ENCODE results near the gene SCIMP.
"Not testable (repeated sequence)": the region's sequence is repeated elsewhere in the genome, so short reads cannot be mapped to it uniquely, and the experiment has no call there.

SCIMP gene

GRCh38 chr17:5234645-5235576, at the start of gene SCIMP:
SCIMP (minus strand) TSS chr17:5234860; CDS start chr17:5234755, 105 bp downstream.
- FAIRE-seq: no peak
- DNase-seq (ENCODE audit: low spot score): no peak

- no peak for FAIRE-seq
These were observed 49.1 kb upstream of the SCIMP start for GRCh38 chr17:5283571-5284315.

GRCh38 chr17:5282642-5283217, 48.1 kb upstream of the SCIMP start:
- FAIRE-seq: no peak
- DNase-seq (ENCODE audit: low spot score): no peak

More at GRCh38 chr17:5283571-5284315, 49.1 kb upstream of the SCIMP start:
- DNase-seq (ENCODE audit: low spot score): no peak

- peak; percentile 86 for DNase-seq (ENCODE audit: low spot score)
- no peak for FAIRE-seq
These were observed 47.4 kb upstream of the SCIMP start, which contains the start of gene RABEP1 for GRCh38 chr17:5281814-5282641. RABEP1 (plus strand) TSS chr17:5282284; CDS start chr17:5282487, 203 bp downstream.

GRCh38 chr17:5272322-5272721, 37.7 kb upstream of the SCIMP start:
- DNase-seq (ENCODE audit: low spot score): no peak
- no peak for FAIRE-seq

- FAIRE-seq (no peak), DNase-seq (ENCODE audit: low spot score) (no peak)
These were observed 34.7 kb upstream of the SCIMP start for GRCh38 chr17:5269241-5269960.

GRCh38 chr17:5264893-5265292, 30.2 kb upstream of the SCIMP start:
- no peak for DNase-seq (ENCODE audit: low spot score)
- no peak for FAIRE-seq

- DNase-seq (ENCODE audit: low spot score): no peak
- no peak for FAIRE-seq
These were observed 28.8 kb upstream of the SCIMP start for GRCh38 chr17:5263441-5263840.

GRCh38 chr17:5262416-5262991, 27.8 kb upstream of the SCIMP start:
- no peak for FAIRE-seq
- no peak for DNase-seq (ENCODE audit: low spot score)

GRCh38 chr17:5260542-5260941, 25.9 kb upstream of the SCIMP start:
- FAIRE-seq (no peak), DNase-seq (ENCODE audit: low spot score) (no peak)

GRCh38 chr17:5257124-5257523, 22.5 kb upstream of the SCIMP start:
- no peak for FAIRE-seq

GRCh38 chr17:5254903-5255521, 20.4 kb upstream of the SCIMP start:
- FAIRE-seq (no peak), DNase-seq (ENCODE audit: low spot score) (no peak)

More at GRCh38 chr17:5257124-5257523, 22.5 kb upstream of the SCIMP start:
- DNase-seq (ENCODE audit: low spot score): no peak

- DNase-seq (ENCODE audit: low spot score): no peak
- FAIRE-seq: no peak
These were observed 19.8 kb upstream of the SCIMP start for GRCh38 chr17:5254414-5254813.

GRCh38 chr17:5249615-5250014, 15.0 kb upstream of the SCIMP start:
- no peak for FAIRE-seq
- peak; percentile 58 for DNase-seq (ENCODE audit: low spot score)

GRCh38 chr17:5248821-5249479, 14.3 kb upstream of the SCIMP start:
- FAIRE-seq (no peak), DNase-seq (ENCODE audit: low spot score) (no peak)

- FAIRE-seq: no peak
- DNase-seq (ENCODE audit: low spot score): no peak
These were observed 13.0 kb upstream of the SCIMP start for GRCh38 chr17:5247621-5248020.

- FAIRE-seq: no peak
These were observed 7.4 kb upstream of the SCIMP start for GRCh38 chr17:5241861-5242671.

GRCh38 chr17:5239769-5240168, 5.1 kb upstream of the SCIMP start:
- DNase-seq (ENCODE audit: low spot score); FAIRE-seq: not testable (repeated sequence)

More at GRCh38 chr17:5241861-5242671, 7.4 kb upstream of the SCIMP start:
- DNase-seq (ENCODE audit: low spot score): no peak

Measured in urothelium cell line (cell line).